T-helper 1 cell (primary cell): ENCODE results near the gene DCBLD1.
"Not testable (repeated sequence)": the region's sequence is repeated elsewhere in the genome, so short reads cannot be mapped to it uniquely, and the experiment has no call there.

Experiments used
- DNase-seq, 5 donors: peaks; one replicate each; pipeline ENCODE4 v3.0.0-alpha.2; 2012 to 2020
- total RNA-seq, 4 donors: gene quantifications; one replicate each; lab custom pipeline; 2026; lab: John Stamatoyannopoulos, UW

Gene DCBLD1
- 3.6 to 6.1 (median 4.9) reads per million in 4 donors for total RNA-seq

DNA sequence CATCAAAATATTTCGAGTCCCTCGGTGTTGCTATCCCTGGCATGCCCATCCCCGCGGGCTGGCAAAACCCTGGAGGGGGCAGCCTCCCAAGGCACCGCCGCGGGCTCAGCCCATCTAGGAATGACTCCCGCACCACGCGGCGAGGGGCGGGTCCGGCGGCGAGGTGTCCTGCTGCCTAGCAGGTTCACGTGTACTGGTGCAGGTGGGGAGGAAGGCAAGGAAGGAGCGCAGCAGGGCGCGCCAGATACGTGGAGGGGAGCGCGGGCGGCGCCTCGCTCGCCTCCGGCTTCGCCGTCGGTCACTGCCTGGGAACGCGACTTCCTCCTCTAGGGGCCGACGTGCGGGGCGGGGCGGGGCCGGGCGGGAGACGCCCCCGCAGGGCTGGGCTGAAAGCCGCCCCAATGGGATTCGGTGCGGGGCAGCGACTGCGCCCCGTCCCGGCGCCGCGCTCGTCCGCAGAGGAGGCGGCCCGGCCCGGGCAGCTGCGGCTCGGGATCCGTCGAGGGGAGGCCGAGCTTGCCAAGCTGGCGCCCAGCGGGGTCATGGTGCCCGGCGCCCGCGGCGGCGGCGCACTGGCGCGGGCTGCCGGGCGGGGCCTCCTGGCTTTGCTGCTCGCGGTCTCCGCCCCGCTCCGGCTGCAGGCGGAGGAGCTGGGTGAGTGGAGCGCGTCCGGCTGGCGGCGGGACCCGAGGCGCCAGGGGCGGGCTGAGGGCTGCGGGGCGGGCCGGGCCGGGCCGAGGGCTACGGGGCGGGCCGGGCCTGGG is at the start of gene DCBLD1:
Gene DCBLD1, plus strand, starts transcription at position 435 of the 764 bp plus-strand sequence. Its CDS starts 108 bp downstream, at position 543.
- peak; percentile 41 to 70 (median 48) for DNase-seq

DNA sequence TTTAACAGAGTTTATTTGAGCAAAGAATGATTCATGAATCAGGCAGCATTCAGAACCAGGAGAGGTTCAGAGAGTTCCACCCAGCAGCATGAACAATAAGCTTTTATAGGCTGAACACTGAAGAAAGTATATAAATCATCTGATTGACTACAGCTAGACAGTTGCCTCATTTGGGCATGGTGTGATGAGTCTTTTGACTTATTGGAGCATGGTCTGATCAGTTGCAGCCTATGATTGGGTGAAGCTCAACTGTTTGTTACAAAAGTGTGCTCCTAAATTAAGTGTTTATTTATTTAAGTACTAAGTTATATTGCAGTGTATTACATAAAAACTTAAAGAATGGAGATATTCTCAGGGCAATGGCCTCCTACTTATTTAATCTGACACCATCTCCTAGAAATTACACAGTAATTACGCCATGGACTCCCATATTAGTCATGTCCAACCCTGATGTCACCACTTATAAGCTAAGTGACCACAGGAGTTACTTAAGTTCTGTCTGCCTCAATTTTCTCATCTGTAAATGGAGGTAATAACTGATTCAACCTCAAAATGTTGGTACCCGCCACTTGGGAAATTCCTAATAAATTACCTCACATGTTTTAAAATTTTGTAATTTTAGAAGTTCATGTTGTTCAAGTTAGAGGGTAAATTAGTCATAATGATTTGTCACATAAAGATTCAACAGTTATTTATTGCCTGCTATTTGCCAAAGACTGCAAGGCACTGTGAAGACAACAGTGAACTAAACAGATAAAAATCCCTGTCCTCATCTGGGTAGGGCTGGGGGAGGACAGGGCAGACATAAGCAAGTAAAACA is 41.6 kb upstream of the DCBLD1 start:
- DNase-seq = no peak

DNA sequence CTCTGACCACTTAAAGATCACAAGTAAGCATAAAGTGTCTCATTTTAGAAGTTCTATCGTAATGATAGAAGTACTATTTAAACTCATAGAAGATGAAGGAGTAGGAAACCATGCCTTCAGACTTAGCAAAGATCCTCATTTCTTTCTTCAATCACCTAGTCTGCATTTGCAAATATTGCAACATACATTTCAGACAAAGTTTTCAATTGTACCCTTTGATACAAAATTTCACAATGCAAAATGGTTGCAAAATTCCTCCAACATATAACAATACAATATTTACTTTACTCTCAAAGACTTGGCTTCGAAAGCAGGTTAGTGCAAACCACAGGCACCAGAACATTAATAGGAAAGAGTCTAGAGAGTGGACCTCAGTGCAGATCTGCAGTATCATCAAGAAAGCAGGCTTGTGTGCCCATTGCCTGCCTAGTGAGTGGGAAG is 40.6 kb upstream of the DCBLD1 start:
- no peak for DNase-seq

DNA sequence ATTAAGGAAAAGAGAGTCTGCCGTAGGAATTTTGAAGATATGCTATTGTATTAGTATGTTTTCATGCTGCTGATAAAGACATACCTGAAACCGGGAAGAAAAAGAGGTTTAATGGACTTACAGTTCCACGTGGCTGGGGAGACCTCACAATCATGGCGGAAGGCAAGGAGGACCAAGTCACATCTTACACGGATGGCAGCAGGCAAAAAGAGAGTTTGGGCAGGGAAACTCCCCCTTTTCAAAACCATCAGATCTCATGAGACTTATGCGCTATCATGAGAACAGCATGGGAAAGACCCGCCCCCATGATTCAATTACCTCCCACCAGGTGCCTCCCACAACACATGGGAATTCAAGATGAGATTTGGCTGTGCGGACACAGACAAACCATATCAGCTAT is 40.2 kb upstream of the DCBLD1 start:
- not testable (repeated sequence) for DNase-seq

DNA sequence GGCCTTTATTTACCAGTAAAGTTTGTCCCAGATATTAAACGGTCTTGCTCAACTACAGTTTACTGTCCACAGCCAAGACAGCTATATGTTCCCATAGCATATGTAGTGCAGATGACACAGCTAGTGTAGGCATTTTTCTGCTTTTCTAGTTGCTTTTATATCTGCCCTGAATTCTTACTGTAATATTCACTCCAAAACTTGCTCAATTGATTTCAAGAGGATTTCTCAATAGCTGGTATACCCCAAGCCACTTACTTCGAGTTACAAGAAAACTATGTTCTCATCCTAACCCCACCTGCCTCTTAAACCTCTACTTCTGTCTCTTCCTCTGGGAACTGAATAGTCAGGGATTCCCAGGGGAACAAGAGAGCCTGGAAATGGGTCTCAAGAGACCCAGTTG is 37.9 kb upstream of the DCBLD1 start:
- DNase-seq = no peak

DNA sequence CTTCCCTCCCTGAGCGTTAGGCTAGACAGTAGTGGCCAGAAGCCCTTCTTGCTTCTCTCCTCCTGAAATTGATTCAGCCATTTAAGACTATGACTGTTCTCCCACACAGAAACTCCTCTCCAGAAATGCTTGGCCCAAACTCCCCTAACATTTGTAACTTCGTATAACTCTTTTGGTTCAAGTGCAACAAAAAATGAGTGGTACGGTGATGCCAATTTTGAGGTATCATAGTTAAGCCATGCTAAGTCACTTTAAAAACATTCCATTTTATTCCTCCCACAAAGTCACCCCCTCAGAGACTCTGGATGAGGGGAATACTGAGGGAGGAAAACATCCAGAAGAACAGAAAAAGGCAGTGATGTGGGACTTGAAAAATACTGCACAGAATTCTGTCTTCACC is 35.6 kb upstream of the DCBLD1 start:
- no peak for DNase-seq

DNA sequence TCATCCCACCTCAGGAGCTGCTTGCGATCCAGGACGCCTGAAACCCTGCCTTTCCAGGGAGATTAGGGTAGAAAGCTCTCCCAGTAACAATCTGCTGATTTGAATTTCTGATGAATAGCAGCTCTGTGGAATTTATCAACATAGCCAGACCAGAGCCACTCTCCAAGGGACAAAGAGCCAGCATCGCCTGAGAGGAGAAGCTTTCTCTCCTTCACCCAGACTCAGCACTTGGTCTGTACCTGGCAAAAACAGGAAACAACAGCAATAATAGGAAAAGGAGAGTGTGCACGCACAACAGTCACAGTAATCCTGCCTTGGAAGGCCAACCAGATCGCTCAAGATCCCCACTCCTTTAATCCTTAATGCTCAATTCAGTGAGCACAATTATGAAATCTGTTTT is 34.5 kb upstream of the DCBLD1 start:
- DNase-seq = no peak

DNA sequence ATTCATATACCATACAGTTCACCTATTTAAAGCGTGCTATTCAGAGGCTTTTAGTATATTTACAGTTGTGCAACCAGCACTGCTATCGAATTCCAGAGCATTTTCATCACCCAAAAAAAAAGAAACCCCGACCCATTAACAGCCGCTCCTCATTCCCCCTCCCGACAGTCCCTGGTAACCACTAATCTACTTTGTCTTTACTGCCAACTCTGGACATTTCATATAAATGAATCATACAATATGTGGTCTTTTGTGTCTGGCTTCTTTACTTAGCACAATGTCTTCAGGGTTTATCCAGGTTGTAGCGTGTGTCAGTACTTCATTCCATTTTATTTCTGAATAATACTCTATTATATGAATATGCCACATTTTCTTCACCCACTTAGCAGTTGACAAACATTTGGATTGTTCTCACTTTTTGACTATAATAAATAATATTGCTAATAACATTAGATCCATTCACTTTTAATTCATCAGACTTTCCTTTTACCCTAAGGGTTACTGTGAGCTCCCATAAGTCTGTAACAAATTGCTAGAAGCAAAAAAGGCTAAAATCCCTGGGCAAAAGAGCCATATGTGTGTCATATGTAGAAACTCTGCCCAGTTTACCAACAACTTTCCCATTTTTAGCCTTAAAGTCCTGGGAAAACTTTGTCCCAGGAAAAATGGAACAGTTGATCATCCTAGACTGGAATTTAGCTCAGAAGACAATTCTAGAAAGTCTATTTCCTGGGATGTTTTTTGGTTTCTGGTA is 33.6 kb upstream of the DCBLD1 start:
- DNase-seq = no peak

DNA sequence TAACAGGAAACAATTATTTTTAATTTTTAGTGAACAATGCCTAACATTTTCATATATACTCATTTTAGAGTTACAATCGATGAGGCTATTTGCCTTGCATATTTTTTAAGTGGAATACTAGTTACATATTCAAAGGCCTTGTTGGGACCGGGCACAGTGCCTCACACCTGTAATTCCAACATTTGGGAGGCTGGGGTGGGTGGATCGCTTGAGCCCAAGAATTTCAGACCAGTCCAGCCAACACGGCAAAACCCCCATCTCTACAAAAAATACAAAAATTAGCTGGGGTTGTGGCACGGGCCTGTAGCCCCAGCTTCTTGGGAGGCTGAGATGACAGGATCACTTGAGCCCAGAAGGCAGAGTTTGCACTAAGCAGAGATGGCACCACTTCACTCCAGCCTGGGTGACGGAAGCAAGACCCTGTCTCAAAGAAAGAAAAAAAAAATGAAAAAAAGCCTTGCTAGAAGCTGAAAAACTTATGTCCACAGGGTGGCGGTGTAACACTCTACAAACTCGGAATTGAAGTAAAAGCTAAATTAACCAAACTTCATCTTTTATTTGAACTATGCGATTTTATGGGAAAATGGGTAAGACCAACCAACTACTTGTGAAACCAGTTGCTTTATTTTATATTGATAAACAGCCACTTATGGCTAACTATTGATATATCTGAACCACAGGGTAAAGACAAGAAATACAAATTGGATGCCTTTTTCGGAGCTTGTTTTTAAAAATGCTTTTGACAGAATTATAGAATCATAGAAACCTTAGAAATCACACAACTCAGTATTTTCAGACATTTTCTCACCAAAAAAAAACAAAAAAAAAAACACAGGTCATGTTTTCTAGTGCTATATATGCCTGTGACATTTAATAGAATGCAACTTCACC is 32.7 kb upstream of the DCBLD1 start:
- peak; percentile 8 to 60 (median 41) for DNase-seq

DNA sequence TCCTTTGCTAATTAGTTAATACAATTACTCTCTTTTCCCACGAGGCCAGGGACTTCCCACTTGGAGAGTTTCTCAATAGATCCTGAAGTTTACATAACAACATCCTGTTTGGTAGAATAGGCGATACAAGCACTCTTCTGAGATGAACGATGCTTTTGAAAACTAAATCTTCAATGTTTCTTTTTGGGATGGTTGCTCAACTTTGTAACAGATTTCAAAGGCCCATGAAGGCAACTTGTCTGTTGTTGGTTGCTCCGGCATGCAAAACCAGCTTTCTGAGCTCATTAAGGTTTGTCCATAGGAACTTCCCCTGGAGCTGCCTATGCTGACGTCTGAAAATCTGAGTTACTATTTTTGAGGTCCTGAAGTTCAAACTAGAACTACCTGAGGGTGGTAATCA is 30.8 kb upstream of the DCBLD1 start:
- DNase-seq = no peak

DNA sequence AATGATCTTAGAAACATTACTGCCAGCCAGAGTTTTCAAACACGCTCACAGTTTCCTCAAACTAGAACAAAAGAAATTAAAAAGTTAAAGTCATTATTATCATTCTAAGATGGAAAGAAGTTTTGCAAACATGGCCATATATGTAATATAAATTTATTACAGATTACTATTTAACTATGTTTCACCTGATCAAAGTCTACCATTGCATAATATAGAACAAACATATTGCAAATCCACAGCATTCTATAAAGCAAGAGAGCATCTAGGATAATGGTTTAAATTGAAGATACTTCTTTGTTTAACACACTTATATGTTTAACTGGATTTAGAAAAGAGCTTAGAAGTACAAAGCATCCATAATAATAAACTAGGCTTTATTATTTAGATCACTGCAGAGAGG is 26.2 kb upstream of the DCBLD1 start:
- no peak for DNase-seq

DNA sequence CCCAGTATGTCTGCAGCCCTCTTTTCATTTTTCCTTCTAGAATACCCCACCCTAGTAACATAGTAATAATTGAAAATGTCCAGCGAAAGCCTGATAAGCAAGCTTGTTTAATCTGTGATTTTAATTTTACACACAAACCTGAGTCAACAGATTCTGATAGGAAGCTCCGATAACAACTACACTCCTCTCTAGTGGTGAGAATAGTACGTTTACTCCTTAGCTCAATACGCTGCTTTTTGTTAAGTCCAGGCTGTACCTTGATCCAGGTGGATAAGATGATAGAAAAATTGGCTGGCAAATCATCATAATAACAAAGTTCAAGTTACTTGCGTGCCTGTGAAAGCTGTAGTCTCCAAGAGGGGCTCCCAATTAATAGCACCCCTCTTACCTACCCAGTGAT is 25.5 kb upstream of the DCBLD1 start:
- no peak for DNase-seq

DNA sequence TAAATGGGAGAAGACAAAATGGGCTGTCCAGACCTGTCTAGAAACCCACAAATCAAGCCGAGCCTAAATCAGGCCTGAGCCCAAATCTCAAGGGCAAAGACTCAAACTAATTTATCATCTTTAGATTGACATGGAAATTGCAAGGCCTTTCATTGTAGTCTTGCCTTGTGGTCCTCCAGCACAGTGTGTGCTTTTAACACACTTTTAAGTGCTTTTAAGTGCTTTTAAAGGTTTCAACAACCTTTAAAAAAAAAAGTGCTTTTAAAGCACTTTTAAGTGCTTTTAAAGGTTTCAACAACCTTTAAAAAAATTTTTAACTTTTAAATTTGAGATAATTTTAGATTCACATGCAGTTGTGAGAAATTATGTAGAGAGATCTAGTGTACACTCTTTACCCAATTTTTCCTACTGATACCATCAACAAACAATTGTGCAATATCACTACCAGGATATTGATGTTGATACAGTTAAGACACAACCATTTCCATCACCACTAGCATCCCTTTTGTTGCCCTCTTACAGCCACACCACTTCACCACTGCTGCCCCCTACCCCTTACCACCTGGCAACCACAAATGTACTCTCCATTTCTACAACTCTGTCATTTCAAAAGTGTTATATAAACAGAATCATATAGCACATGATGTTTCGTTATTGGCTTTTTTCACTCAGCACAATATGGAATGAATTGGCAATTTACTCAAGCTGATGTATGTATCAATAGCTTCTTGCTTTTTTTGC is 23.1 kb upstream of the DCBLD1 start:
- no peak for DNase-seq

DNA sequence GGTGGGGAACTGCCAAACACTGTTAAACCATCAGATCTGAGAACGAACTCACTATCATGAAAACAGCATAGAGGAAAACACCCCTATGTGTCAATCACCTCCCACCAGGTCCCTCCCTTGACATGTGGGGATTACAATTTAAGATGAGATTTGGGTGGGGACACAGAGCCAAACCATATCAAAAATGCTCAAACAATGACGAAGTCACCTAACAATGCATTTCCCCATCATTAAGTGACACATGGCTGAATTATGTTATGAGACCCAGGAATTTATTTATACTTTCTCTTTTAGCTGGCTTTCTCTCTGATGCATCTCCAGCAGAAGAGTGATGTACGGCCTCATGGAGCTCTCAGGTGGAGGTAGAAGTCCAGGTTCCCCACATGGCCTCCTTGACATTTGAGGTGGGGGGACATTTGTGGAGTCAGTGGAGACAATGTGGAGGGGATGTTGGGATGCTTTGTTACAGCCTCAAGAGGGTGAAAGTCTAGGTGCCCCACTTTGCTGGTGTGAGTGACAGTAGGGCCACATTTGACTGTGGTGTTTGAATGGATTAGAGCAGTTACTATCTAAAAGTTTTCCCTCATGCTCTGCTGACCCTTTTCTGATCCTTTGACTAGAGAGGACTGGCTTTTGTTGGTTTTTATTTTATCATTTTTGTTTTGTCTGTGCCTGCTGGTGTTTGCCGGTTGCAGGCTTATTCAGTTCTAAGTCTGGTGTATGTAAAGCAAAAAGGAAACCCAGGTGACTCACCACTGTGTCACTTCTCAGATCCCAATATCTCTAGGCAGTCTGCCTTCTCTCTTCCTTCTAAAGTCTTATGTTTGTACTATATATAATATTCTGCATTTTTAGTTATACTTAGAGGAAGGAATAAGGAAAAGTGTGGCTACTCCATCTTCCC is 18.5 kb upstream of the DCBLD1 start:
- peak in 1 of 5 donors; percentile 23 for DNase-seq

DNA sequence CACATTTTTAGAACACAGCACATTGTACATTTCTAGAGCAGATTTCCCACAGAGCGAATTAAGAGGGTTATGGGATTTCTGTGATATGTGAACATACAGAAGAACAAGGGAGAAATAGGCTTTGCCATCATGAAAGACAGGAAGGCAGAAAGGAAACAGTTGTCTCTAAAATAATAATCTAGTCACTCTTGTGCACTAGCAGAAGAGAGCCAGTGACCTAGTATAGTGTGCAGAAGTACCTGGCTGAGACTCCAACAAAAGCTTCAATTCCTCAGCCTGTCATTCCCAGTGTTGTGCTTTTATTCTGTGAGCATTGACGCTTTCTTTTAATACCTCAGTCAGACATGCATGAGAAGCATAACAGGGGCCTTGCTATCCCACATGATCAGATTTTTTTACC is 17.8 kb upstream of the DCBLD1 start:
- no peak for DNase-seq

DNA sequence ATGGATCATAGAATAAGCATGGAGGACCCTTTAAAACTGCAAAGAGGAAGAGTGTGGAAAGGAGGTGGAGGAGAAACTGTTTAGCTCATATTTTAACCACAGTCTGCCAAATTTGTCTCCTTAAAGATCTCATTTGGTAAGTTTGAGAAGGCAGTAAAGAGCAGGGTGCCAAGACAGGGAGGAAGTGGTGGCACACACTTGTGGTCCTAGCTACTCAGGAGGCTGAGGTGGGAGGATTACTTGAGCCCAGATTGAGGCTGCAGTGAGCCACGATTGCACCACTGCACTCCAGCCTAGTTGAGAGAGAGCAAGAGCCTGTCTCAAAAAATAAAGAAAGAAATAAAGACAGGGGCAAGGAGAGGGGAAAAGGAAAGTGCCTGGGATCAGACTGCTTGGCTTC is 16.8 kb upstream of the DCBLD1 start:
- DNase-seq = no peak

DNA sequence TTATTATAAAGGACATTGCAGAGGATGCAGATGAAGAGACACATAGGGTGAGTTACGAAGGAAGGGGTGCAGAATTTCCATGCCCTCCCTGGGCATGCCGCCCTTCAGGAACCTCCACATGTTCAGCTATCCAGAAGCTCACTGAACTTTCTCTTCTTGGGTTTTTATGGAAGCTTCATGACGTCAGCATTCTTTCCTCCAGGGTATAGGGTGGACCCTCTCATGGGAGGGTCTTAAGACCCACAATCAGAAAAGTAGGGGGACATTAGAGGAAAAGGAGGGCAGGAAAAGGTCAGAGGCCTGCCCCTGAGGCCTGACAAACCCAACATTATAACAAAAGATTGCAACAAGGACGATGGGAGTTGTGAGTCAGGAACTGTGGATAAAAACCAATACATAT is 14.6 kb upstream of the DCBLD1 start:
- no peak for DNase-seq

DNA sequence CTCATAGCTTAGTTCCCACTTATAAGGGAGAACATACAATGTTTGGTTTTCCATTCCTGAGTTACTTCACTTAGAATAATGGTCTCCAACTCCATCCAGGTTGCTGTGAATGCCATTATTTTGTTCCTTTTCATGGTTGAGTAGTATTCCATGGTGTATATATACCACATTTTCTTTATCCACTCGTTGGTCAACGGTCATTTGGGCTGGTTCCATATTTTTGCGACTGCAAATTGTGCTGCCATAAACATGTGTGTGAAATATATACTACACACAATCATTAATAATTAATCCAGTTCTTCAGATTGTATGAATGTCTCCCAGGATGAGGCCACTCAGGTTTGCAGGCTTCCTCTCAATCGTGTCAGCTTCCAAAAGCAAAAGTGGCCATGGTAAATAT is 13.9 kb upstream of the DCBLD1 start:
- not testable (repeated sequence) for DNase-seq

DNA sequence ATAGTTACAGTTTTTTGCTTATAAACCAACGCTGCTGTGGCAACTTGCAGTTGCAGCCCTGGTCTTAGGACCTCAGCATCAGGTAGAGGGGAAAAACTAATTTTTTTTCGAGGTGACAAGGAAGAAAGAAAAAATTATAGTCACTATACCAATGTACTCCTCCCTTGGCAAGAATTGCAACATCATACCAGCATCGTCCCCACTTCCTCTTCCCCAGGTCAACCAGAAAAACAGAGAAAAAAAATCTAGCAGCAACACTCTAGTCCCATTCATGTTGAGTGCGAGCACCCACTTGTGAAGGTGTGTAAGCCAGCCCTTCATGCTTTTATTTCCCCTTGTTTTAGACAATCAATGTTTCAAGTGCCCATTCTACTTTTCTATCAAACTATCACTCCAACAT is 13.1 kb upstream of the DCBLD1 start:
- DNase-seq = no peak

DNA sequence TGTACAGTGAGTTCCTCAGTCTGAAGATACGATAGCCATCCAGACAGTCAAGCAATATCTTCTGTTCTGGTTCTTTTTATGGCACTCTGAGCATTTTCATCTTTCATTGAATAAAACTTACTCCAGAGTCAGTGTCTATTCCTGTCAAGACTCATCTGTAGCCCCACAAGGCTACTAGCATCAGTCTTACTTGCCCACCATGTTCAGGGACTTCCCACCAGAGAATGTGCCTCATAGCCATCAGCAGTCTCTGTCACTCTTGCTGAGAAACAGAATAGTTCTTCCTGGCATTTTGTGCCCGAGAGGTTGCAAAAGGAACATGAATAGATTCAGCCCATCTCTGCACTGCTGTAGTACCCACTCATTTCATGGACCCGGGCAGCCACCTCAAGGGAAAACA is 12.7 kb upstream of the DCBLD1 start:
- DNase-seq = no peak
